Dendritic cell treated with granulocyte-macrophage colony-stimulating factor and Interleukin-4, amounts not matched to agents 40 ng/mL and 50 ng/mL, for 4 days (primary cell): ENCODE measurements around the gene BAG3.

ENCODE experiments used
- H3K27ac Mint-ChIP-seq: one replicate; pipeline ENCODE4 v1.8.0; 2022; ENCODE audit warnings: mild to moderate bottlenecking, mixed read lengths
- H3K27me3 Mint-ChIP-seq: one replicate; pipeline ENCODE4 v1.8.0; 2022; ENCODE audit warnings: mild to moderate bottlenecking, mixed read lengths
- H3K36me3 Mint-ChIP-seq: one replicate; pipeline ENCODE4 v1.8.0; 2022; ENCODE audit warnings: low read depth, mixed read lengths
- H3K4me1 Mint-ChIP-seq: one replicate; pipeline ENCODE4 v1.8.0; 2022; ENCODE audit warnings: low read depth, mixed read lengths
- H3K4me3 Mint-ChIP-seq: one replicate; pipeline ENCODE4 v1.8.0; 2022; ENCODE audit warnings: mild to moderate bottlenecking, moderate library complexity, mixed read lengths
- H3K9me3 Mint-ChIP-seq: one replicate; pipeline ENCODE4 v1.8.0; 2022; ENCODE audit warnings: mixed read lengths
- intact Hi-C: fragments of 100-400 bp; cut with micrococcal nuclease; formaldehyde crosslinking; loops from one replicate; pipeline ENCODE4 v1.15.0; 2022

The BAG3 gene

GRCh38 chr10:119680650-119681081 is 29.5 kb downstream of the BAG3 start:
- H3K9me3 Mint-ChIP-seq: no peaks in the 10 kb centered on the region
- peaks cover 20% of the 10 kb centered on the region for H3K36me3 Mint-ChIP-seq
- H3K27ac Mint-ChIP-seq: no peak overlapping the region
- H3K27me3 Mint-ChIP-seq: peaks cover 2% of the 10 kb centered on the region
- peaks cover 35% of the 10 kb centered on the region for H3K4me1 Mint-ChIP-seq
- intact Hi-C loops: no loop called here
- no peak overlapping the region for H3K4me3 Mint-ChIP-seq

GRCh38 chr10:119686465-119687191 is 35.4 kb downstream of the BAG3 start:
- no peak overlapping the region for H3K27ac Mint-ChIP-seq
- intact Hi-C loops: loop anchor here (2.0 to 5.0 kb wide), 4 partner anchors 38 to 651 kb away; no protein-coding TSS in a partner anchor
- peaks cover 31% of the 10 kb centered on the region for H3K4me1 Mint-ChIP-seq
- H3K36me3 Mint-ChIP-seq: no peaks in the 10 kb centered on the region
- no peaks in the 10 kb centered on the region for H3K9me3 Mint-ChIP-seq
- peaks cover 22% of the 10 kb centered on the region for H3K27me3 Mint-ChIP-seq
- H3K4me3 Mint-ChIP-seq: peak overlapping the region; percentile 30

- Mint-ChIP-seq H3K4me1 (peaks cover 23% of the 10 kb centered on the region), H3K4me3 (no peak overlapping the region), H3K27ac (no peak overlapping the region), H3K9me3 (no peaks in the 10 kb centered on the region), H3K36me3 (no peaks in the 10 kb centered on the region), H3K27me3 (peaks cover 22% of the 10 kb centered on the region)
- intact Hi-C loops: loop anchor here (2.0 to 5.0 kb wide), 4 partner anchors 37 to 650 kb away; no protein-coding TSS in a partner anchor
Observed at GRCh38 chr10:119687192-119688032, 36.2 kb downstream of the BAG3 start.

- H3K27me3 Mint-ChIP-seq: peaks cover 28% of the 10 kb centered on the region
- H3K36me3 Mint-ChIP-seq: no peaks in the 10 kb centered on the region
- H3K4me1 Mint-ChIP-seq: peaks cover 20% of the 10 kb centered on the region
- intact Hi-C loops: loop anchor here (5.0 kb wide), 1 partner anchor 649 kb away; no protein-coding TSS in a partner anchor
- H3K27ac Mint-ChIP-seq: no peak overlapping the region
- H3K4me3 Mint-ChIP-seq: no peak overlapping the region
- no peaks in the 10 kb centered on the region for H3K9me3 Mint-ChIP-seq
Observed at GRCh38 chr10:119688033-119688508, 36.9 kb downstream of the BAG3 start.

GRCh38 chr10:119689016-119689580 is 37.9 kb downstream of the BAG3 start:
- H3K4me3 Mint-ChIP-seq: no peak overlapping the region
- no peaks in the 10 kb centered on the region for H3K36me3 Mint-ChIP-seq
- peaks cover 20% of the 10 kb centered on the region for H3K4me1 Mint-ChIP-seq
- no peak overlapping the region for H3K27ac Mint-ChIP-seq
- intact Hi-C loops: loop anchor here (5.0 kb wide), 1 partner anchor 648 kb away; no protein-coding TSS in a partner anchor
- H3K9me3 Mint-ChIP-seq: no peaks in the 10 kb centered on the region
- H3K27me3 Mint-ChIP-seq: peaks cover 35% of the 10 kb centered on the region

- Mint-ChIP-seq H3K4me3 (no peak overlapping the region), H3K36me3 (no peaks in the 10 kb centered on the region), H3K27ac (no peak overlapping the region), H3K9me3 (no peaks in the 10 kb centered on the region), H3K27me3 (peaks cover 48% of the 10 kb centered on the region), H3K4me1 (peaks cover 26% of the 10 kb centered on the region)
- intact Hi-C loops: no loop called here
Observed at GRCh38 chr10:119691726-119692125, 40.5 kb downstream of the BAG3 start.

GRCh38 chr10:119693262-119693957 is 42.2 kb downstream of the BAG3 start:
- intact Hi-C loops: no loop called here
- H3K27me3 Mint-ChIP-seq: peaks cover 41% of the 10 kb centered on the region
- H3K36me3 Mint-ChIP-seq: no peaks in the 10 kb centered on the region
- no peaks in the 10 kb centered on the region for H3K9me3 Mint-ChIP-seq
- no peak overlapping the region for H3K27ac Mint-ChIP-seq
- H3K4me3 Mint-ChIP-seq: no peak overlapping the region
- peaks cover 14% of the 10 kb centered on the region for H3K4me1 Mint-ChIP-seq

- intact Hi-C loops: no loop called here
- Mint-ChIP-seq H3K27ac (no peak overlapping the region), H3K36me3 (no peaks in the 10 kb centered on the region), H3K27me3 (peaks cover 40% of the 10 kb centered on the region), H3K4me1 (peaks cover 21% of the 10 kb centered on the region), H3K4me3 (no peak overlapping the region), H3K9me3 (no peaks in the 10 kb centered on the region)
Observed at GRCh38 chr10:119694608-119695007, 43.4 kb downstream of the BAG3 start.

GRCh38 chr10:119700321-119700954 is 49.3 kb downstream of the BAG3 start:
- no peaks in the 10 kb centered on the region for H3K9me3 Mint-ChIP-seq
- H3K36me3 Mint-ChIP-seq: no peaks in the 10 kb centered on the region
- intact Hi-C loops: no loop called here
- H3K4me3 Mint-ChIP-seq: no peak overlapping the region
- peaks cover 11% of the 10 kb centered on the region for H3K27me3 Mint-ChIP-seq
- peak overlapping the region; percentile 49 for H3K27ac Mint-ChIP-seq
- H3K4me1 Mint-ChIP-seq: peaks cover 62% of the 10 kb centered on the region

- H3K27ac Mint-ChIP-seq: peak overlapping the region; percentile 69
- peaks cover 9% of the 10 kb centered on the region for H3K9me3 Mint-ChIP-seq
- peaks cover 59% of the 10 kb centered on the region for H3K4me1 Mint-ChIP-seq
- intact Hi-C loops: no loop called here
- peaks cover 5% of the 10 kb centered on the region for H3K36me3 Mint-ChIP-seq
- no peak overlapping the region for H3K4me3 Mint-ChIP-seq
- peaks cover 9% of the 10 kb centered on the region for H3K27me3 Mint-ChIP-seq
Observed at GRCh38 chr10:119701861-119702260, 50.7 kb downstream of the BAG3 start.

- Mint-ChIP-seq H3K4me3 (no peak overlapping the region), H3K4me1 (peaks cover 59% of the 10 kb centered on the region), H3K9me3 (peaks cover 16% of the 10 kb centered on the region), H3K27ac (peak overlapping the region; percentile 69), H3K27me3 (peaks cover 9% of the 10 kb centered on the region), H3K36me3 (peaks cover 6% of the 10 kb centered on the region)
- intact Hi-C loops: no loop called here
Observed at GRCh38 chr10:119702583-119702982, 51.4 kb downstream of the BAG3 start.

GRCh38 chr10:119703903-119704508 is 52.8 kb downstream of the BAG3 start:
- peaks cover 17% of the 10 kb centered on the region for H3K9me3 Mint-ChIP-seq
- intact Hi-C loops: loop anchor here (2.0 kb wide), 1 partner anchor 21 kb away; no protein-coding TSS in a partner anchor
- no peak overlapping the region for H3K4me3 Mint-ChIP-seq
- H3K4me1 Mint-ChIP-seq: peaks cover 55% of the 10 kb centered on the region
- peak overlapping the region; percentile 86 for H3K27ac Mint-ChIP-seq
- peaks cover 6% of the 10 kb centered on the region for H3K36me3 Mint-ChIP-seq
- peaks cover 6% of the 10 kb centered on the region for H3K27me3 Mint-ChIP-seq
